Tibial nerve (tissue), 4 donors: ENCODE results near the gene RGS3. TPM values are rescaled to one million over a fixed set of nuclear protein-coding genes. Genes with fewer than 3 reads are reported as not detected.

Experiments
- DNase-seq, 2 donors: peaks; one replicate each; pipeline ENCODE4 v3.0.0-alpha.2; 2019; ENCODE audit warnings: low spot score in 2 of 2
- H3K27ac ChIP-seq, 4 donors: fragments of 200-600 bp; sonication (generic) in 3 of 4; one replicate each; pipeline ENCODE4 v1.5.1; 2017 to 2019; ENCODE audit warnings: mild to moderate bottlenecking in 1 of 4
- H3K27me3 ChIP-seq, 2 donors: fragments of 200-600 bp; sonication (generic) in 1 of 2; one replicate each; pipeline versions ENCODE4 v1.5.1 to v1.6.0; 2017 to 2019
- H3K36me3 ChIP-seq, 3 donors: fragments of 200-600 bp; sonication (generic); one replicate each; pipeline ENCODE4 v1.5.1; 2018 to 2019
- H3K4me1 ChIP-seq, 4 donors: fragments of 200-600 bp; sonication (generic) in 3 of 4; one replicate each; pipeline ENCODE4 v1.5.1; 2017 to 2019
- H3K4me3 ChIP-seq, 4 donors: fragments of 200-600 bp; sonication (generic) in 3 of 4; one replicate each; pipeline ENCODE4 v1.5.1; 2017 to 2019; ENCODE audit warnings: mild to moderate bottlenecking in 1 of 4, moderate library complexity in 1 of 4
- H3K9me3 ChIP-seq, 4 donors: fragments of 200-600 bp; sonication (generic) in 3 of 4; one replicate each; pipeline ENCODE4 v1.5.1; 2017 to 2019
- EP300 ChIP-seq, 2 donors: sonication (generic); formaldehyde crosslinking; IDR thresholded peaks; one replicate each; pipeline ENCODE4 v1.6.1; 2017; ENCODE audit warnings: antibody characterized with exemption in 2 of 2, mild to moderate bottlenecking in 1 of 2
- POLR2A ChIP-seq, 2 donors: fragments of 450-650 bp; IDR thresholded peaks; one replicate each; pipeline ENCODE4 v1.6.1; 2017; ENCODE audit warnings: antibody characterized with exemption in 2 of 2, mild to moderate bottlenecking in 2 of 2, moderate library complexity in 2 of 2
- WGBS, 2 donors: methylation state at CpG; one replicate each; pipeline ENCODE4 v1.1.5; 2018; 5-methylcytosine and 5-hydroxymethylcytosine counted together
- total RNA-seq, 4 donors: library from RNA; depleted of rRNA; stranded (reverse); fragments of >200 nt; gene quantifications; one replicate each; pipeline ENCODE4 v1.1.0, GENCODE V29; 2016
- TF ChIP-seq, protein P1 (sequence below), 5 experiments: fragments of 200-600 bp in 3 of 5; fragments of 450-650 bp in 2 of 5; sonication (generic) in 3 of 5; IDR thresholded peaks; one replicate each; pipeline ENCODE4 v1.5.1; 2016 to 2019; ENCODE audit warnings: antibody characterized with exemption in 5 of 5, mild to moderate bottlenecking in 3 of 5, moderate library complexity in 2 of 5

The RGS3 gene
- total RNA-seq, 4 donors from 2014 or later = 18.0 to 45.9 (median 35.2) TPM

DNA sequence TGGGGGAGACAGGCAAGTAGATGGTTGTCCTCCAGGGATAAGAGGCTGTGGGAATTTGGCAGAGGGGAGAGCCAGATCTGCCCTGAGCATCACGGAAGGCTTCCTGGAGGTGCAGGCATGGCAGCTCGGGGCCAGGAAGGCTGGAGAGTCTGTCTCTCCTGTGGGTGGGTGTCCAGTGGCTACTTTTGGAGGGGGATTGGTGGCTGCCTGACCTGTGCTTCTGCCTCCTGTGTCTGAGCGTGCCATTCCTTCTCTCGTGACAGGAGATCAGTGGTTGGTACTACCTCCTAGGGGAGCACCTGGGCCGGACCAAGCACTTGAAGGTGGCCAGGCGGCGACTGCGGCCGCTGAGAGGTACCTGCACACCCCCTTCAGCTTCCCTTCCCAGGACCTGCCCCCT, 33.5 kb downstream of the RGS3 start:
- Histone ChIP-seq H3K4me1 (no peaks in the 10 kb centered on the region), H3K36me3 (no peaks in the 10 kb centered on the region), H3K4me3 (no peak overlapping the region), H3K27me3 (no peaks in the 10 kb centered on the region), H3K9me3 (no peaks in the 10 kb centered on the region), H3K27ac (no peak overlapping the region)
- TF ChIP-seq POLR2A (IDR thresholded peaks at IDR 0.05) (no peak), EP300 (IDR thresholded peaks at IDR 0.05) (no peak)
- TF ChIP-seq, protein P1, sequence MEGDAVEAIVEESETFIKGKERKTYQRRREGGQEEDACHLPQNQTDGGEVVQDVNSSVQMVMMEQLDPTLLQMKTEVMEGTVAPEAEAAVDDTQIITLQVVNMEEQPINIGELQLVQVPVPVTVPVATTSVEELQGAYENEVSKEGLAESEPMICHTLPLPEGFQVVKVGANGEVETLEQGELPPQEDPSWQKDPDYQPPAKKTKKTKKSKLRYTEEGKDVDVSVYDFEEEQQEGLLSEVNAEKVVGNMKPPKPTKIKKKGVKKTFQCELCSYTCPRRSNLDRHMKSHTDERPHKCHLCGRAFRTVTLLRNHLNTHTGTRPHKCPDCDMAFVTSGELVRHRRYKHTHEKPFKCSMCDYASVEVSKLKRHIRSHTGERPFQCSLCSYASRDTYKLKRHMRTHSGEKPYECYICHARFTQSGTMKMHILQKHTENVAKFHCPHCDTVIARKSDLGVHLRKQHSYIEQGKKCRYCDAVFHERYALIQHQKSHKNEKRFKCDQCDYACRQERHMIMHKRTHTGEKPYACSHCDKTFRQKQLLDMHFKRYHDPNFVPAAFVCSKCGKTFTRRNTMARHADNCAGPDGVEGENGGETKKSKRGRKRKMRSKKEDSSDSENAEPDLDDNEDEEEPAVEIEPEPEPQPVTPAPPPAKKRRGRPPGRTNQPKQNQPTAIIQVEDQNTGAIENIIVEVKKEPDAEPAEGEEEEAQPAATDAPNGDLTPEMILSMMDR (IDR thresholded peaks at IDR 0.05) = no peak
- no peak for DNase-seq
- 93 to 94% methylated on average over 8 of the region's 9 CpGs for WGBS, 2 donors

DNA sequence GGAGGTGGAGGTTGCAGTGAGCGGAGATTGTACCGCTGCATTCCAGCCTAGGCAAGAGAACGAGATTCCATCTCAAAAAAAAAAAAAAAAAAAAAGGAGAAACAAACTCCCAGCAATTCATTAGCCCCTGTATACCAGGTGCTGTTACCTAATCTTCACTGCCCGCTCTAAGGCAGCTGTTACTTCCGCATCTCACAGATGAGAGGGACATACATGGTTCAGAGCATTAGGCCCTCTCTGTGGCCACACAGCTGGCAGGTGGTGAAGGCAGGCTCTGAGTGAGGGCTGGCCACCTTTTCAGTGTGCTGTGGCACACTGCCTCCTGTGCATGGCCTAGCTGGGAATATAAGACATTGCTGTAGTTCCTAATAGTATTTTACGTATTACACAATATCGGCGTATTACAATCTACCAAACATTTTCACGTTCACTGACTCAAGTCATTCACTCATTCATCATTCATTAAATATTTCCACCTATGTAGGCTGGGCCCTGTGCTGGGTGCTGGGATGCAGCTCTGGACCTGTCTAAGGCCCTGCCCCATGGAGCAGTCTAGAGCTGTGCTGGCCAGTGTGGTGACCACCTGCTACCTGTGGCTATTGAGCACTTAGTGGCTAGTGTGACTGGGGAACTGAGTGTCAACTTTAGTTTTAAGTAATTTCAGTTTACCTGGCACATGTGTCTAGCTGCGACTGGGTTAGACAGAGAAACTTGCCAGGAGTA, 35.8 kb downstream of the RGS3 start:
- Histone ChIP-seq H3K4me1 (peaks cover 0 to 12% (median 0%) of the 10 kb centered on the region in 4 donors), H3K27ac (no peak overlapping the region), H3K4me3 (no peak overlapping the region), H3K36me3 (no peaks in the 10 kb centered on the region), H3K9me3 (no peaks in the 10 kb centered on the region), H3K27me3 (no peaks in the 10 kb centered on the region)
- DNase-seq = no peak
- no peak for TF ChIP-seq POLR2A (IDR thresholded peaks at IDR 0.05)
- TF ChIP-seq EP300 (IDR thresholded peaks at IDR 0.05) = no peak
- TF ChIP-seq, protein P1 (IDR thresholded peaks at IDR 0.05) = no peak
- WGBS, 2 donors = 90 to 94% methylated on average over 10 of the region's 10 CpGs

DNA sequence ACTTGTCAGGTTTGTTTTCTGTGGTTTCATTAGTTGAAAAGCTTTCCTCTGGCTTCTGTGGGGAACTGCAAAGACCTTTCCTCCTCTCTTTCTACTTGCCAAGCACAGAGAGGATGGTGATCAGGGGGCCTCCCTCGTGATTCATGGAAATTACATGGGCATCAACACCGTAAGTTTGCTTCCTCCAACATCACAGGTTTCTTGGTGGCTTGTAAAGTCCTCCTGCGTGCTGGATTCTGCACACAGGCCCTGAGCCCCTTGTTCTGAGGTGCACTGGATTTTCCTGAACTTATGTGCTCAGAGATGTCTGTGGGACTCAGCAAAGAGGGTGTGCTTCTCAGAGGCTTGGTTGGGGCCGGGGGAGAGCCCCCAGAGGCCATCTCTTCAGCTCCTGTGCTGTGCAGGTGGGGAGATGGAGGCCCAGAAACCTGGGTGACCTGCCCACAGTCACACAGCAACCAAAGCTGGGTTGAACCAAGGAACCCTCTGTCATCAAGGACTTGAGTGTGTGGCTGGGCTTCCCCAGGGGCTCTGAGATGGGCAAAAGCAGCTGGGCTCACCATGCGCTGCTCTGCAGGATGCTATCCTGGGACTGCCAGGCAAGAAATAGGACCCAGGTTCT, 36.5 kb downstream of the RGS3 start:
- Histone ChIP-seq H3K4me1 (peaks cover 0 to 19% (median 0%) of the 10 kb centered on the region in 4 donors), H3K27me3 (no peaks in the 10 kb centered on the region), H3K27ac (no peak overlapping the region), H3K9me3 (no peaks in the 10 kb centered on the region), H3K36me3 (no peaks in the 10 kb centered on the region), H3K4me3 (no peak overlapping the region)
- no peak for DNase-seq
- 92 to 93% methylated on average over 5 of the region's 5 CpGs for WGBS, 2 donors
- TF ChIP-seq, protein P1 (IDR thresholded peaks at IDR 0.05) = no peak
- no peak for TF ChIP-seq EP300 (IDR thresholded peaks at IDR 0.05)
- TF ChIP-seq POLR2A (IDR thresholded peaks at IDR 0.05) = no peak

DNA sequence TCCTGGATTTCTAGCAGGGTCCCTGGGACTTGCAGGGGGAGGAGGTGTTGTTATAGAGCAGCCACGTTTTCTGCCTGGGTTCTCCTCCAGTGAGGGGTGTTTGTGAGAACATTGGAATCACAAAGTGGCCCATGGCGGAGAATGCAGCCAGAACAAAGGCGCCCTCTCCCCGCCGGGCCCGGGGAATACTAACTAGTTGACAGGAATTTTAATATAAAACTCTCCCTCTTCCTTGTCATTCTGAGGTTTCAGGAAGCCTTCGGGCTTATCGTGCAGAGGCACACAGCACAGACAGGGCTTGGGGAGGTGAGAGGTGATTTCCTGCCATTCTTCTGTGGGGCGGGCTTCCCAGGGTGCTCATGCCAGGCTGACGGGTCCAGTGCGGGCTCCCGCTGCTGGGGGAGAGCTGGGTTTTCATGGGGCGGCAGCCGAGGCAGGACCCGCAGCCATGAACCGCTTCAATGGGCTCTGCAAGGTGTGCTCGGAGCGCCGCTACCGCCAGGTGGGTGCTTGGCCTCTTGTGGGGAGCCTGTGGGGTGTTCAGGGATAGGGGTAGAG, 37.7 kb downstream of the RGS3 start:
- H3K27ac ChIP-seq = peak overlapping the region in 1 of 4 donors; percentile 4
- no peaks in the 10 kb centered on the region for H3K36me3 ChIP-seq
- no peak for DNase-seq
- WGBS, 2 donors = 63 to 84% methylated on average over 12 to 20 of the region's 20 CpGs
- H3K9me3 ChIP-seq = no peaks in the 10 kb centered on the region
- TF ChIP-seq POLR2A (IDR thresholded peaks at IDR 0.05) (no peak), EP300 (IDR thresholded peaks at IDR 0.05) (peak in 1 of 2 donors; percentile 61)
- TF ChIP-seq, protein P1 (IDR thresholded peaks at IDR 0.05) = no peak
- H3K4me1 ChIP-seq = peaks cover 0 to 24% (median 0%) of the 10 kb centered on the region in 4 donors
- peak overlapping the region in 1 of 4 donors; percentile 34 for H3K4me3 ChIP-seq
- H3K27me3 ChIP-seq = no peaks in the 10 kb centered on the region

DNA sequence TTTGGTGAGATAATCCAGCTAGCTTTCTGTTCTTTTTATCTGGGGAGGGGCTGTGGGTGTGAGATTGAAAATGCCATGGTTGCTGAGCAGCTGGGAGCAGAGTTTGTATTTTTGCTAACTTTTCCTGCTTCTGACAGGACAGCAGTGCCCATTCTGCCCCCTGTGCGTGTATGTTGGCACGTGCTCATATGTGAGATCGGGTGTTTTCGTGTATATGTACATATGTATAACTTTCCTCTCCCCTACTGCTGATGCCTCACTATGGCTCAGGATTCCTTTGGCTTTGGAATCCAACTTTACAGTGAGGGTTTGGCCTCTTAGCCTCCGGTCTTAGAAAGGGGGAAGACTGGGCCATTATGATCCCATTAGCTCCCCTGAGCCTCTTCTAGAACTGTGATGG, 38.3 kb downstream of the RGS3 start:
- WGBS, 2 donors = 76 to 78% methylated on average over 5 of the region's 5 CpGs
- Histone ChIP-seq H3K36me3 (no peaks in the 10 kb centered on the region), H3K9me3 (no peaks in the 10 kb centered on the region), H3K4me3 (peak overlapping the region in 1 of 4 donors; percentile 34), H3K4me1 (peaks cover 0 to 31% (median 0%) of the 10 kb centered on the region in 4 donors), H3K27me3 (no peaks in the 10 kb centered on the region), H3K27ac (peak overlapping the region in 1 of 4 donors; percentile 4)
- no peak for DNase-seq
- no peak for TF ChIP-seq EP300 (IDR thresholded peaks at IDR 0.05)
- TF ChIP-seq POLR2A (IDR thresholded peaks at IDR 0.05) = no peak
- TF ChIP-seq, protein P1 (IDR thresholded peaks at IDR 0.05) = no peak
